Tibial artery (tissue), 4 donors: ENCODE measurements around the gene DENND11.

ENCODE experiments used
- DNase-seq, 2 donors: peaks; one replicate each; pipeline ENCODE4 v3.0.0-alpha.2; 2019
- H3K27ac ChIP-seq, 2 donors: fragments of 200-600 bp; sonication (generic) in 1 of 2; 1 replicate in 1 of 2; 2 replicates in 1 of 2; pipeline ENCODE4 v1.5.1; 2018 to 2019; ENCODE audit warnings: mild to moderate bottlenecking in 1 of 2
- H3K27me3 ChIP-seq, 2 donors: fragments of 200-600 bp; sonication (generic) in 1 of 2; one replicate each; pipeline versions ENCODE4 v1.5.1 to v1.6.0; 2016 to 2019
- H3K36me3 ChIP-seq, 3 donors: fragments of 200-600 bp; sonication (generic) in 2 of 3; one replicate each; pipeline ENCODE4 v1.5.1; 2016 to 2019; ENCODE audit warnings: mild to moderate bottlenecking in 2 of 3
- H3K4me1 ChIP-seq, 4 donors: fragments of 200-600 bp; sonication (generic) in 2 of 4; 1 replicate in 3 of 4; 2 replicates in 1 of 4; pipeline ENCODE4 v1.5.1; 2016 to 2019
- H3K4me3 ChIP-seq, 2 donors: fragments of 200-600 bp; sonication (generic) in 1 of 2; 1 replicate in 1 of 2; 2 replicates in 1 of 2; pipeline ENCODE4 v1.5.1; 2018 to 2019; ENCODE audit warnings: mild to moderate bottlenecking in 2 of 2
- H3K9me3 ChIP-seq, 3 donors: fragments of 200-600 bp; sonication (generic) in 1 of 3; one replicate each; pipeline ENCODE4 v1.5.1; 2016 to 2019
- intact Hi-C: fragments of 100-400 bp; cut with DNase I; formaldehyde crosslinking; loops from one replicate; pipeline ENCODE4 v1.15.0; 2023; ENCODE audit warnings: low total_unique reads
- TF ChIP-seq, protein P1 (sequence below), 2 experiments: fragments of 200-600 bp in 1 of 2; fragments of 450-650 bp in 1 of 2; IDR thresholded peaks; one replicate each; pipeline ENCODE4 v1.5.1; 2017 to 2019; ENCODE audit warnings: antibody characterized with exemption in 2 of 2, mild to moderate bottlenecking in 1 of 2, moderate library complexity in 1 of 2

Gene DENND11

DNA sequence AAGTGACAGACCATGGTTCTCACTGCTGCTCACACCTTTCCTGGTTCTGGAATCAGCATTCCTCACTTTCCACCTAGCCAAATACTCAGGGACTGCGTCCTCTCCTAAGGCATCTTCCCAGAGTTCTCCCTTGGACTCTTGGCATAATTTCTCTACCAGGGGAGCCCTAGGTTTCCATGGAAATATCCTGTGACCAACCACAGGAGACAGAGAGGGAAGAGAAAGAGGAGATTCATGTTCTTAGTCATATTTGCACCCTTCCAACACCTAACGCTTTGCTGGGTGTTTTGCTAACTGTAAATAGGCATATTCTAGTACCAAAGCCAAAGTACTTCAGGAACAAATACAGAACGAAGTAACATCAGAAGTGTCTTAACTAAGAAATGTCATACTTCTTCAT lies 28.6 kb downstream of the DENND11 start:
- H3K4me1 ChIP-seq: peaks cover 0 to 6% (median 0%) of the 10 kb centered on the region in 4 donors
- no peaks in the 10 kb centered on the region for H3K27me3 ChIP-seq
- TF ChIP-seq, protein P1, sequence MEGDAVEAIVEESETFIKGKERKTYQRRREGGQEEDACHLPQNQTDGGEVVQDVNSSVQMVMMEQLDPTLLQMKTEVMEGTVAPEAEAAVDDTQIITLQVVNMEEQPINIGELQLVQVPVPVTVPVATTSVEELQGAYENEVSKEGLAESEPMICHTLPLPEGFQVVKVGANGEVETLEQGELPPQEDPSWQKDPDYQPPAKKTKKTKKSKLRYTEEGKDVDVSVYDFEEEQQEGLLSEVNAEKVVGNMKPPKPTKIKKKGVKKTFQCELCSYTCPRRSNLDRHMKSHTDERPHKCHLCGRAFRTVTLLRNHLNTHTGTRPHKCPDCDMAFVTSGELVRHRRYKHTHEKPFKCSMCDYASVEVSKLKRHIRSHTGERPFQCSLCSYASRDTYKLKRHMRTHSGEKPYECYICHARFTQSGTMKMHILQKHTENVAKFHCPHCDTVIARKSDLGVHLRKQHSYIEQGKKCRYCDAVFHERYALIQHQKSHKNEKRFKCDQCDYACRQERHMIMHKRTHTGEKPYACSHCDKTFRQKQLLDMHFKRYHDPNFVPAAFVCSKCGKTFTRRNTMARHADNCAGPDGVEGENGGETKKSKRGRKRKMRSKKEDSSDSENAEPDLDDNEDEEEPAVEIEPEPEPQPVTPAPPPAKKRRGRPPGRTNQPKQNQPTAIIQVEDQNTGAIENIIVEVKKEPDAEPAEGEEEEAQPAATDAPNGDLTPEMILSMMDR (IDR thresholded peaks at IDR 0.05): no peak
- H3K4me3 ChIP-seq: no peak overlapping the region
- H3K36me3 ChIP-seq: peaks cover 19 to 41% (median 34%) of the 10 kb centered on the region in 3 donors
- DNase-seq: no peak
- no peak overlapping the region for H3K27ac ChIP-seq
- intact Hi-C loops: no loop called here
- no peaks in the 10 kb centered on the region for H3K9me3 ChIP-seq

DNA sequence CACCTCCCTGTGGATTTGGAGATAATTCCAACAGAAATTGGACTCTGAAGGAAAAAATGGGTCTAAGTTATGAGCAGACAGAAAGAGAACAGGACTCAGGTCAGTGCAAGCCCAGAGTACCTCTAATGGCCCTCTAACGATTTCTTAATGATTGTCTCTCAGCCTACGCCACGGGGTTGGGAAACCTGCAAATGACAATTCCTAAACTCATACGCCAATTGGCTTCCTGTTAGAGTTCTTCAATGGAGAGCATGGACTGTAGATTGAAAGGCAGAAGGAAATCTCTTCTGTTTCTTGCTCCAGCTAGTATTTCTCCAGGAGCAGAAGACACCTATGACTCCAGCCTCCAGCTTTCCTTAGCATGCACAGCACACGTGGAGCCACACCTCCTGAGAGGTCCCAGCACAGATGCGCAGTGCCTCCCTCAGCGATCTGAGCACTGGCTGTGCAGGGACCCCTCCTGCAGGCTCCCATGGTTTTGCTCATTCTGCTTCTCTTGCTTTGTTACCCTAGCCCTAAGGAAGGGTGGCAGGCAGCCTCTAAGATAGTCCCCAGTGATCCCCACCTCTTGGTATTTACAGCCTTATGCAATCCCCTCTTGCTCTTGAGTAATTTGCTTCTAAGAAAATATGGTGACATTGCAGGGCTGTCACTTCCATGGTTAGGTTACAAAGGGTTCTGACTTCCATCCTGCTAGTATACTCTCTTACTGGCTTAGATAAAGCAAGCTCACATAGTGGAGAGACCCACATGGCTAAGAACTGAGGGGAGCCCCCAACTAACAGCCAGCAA lies 30.1 kb downstream of the DENND11 start:
- no peak for DNase-seq
- TF ChIP-seq, protein P1 (IDR thresholded peaks at IDR 0.05): no peak
- H3K36me3 ChIP-seq: peaks cover 17 to 38% (median 27%) of the 10 kb centered on the region in 3 donors
- intact Hi-C loops: no loop called here
- no peak overlapping the region for H3K27ac ChIP-seq
- H3K27me3 ChIP-seq: no peaks in the 10 kb centered on the region
- H3K4me3 ChIP-seq: no peak overlapping the region
- H3K9me3 ChIP-seq: no peaks in the 10 kb centered on the region
- H3K4me1 ChIP-seq: peaks cover 0 to 6% (median 0%) of the 10 kb centered on the region in 4 donors

- H3K36me3 ChIP-seq: peaks cover 41 to 62% (median 46%) of the 10 kb centered on the region in 3 donors
- no peak overlapping the region for H3K4me3 ChIP-seq
- no peaks in the 10 kb centered on the region for H3K27me3 ChIP-seq
- intact Hi-C loops: no loop called here
- no peaks in the 10 kb centered on the region for H3K9me3 ChIP-seq
- no peak for DNase-seq
- H3K27ac ChIP-seq: no peak overlapping the region
- peaks cover 0 to under 1% (median 0%) of the 10 kb centered on the region in 4 donors for H3K4me1 ChIP-seq
- TF ChIP-seq, protein P1 (IDR thresholded peaks at IDR 0.05): no peak
Measured at GRCh38 chr7:141668853-141669252, 33.1 kb downstream of the DENND11 start.

DNA sequence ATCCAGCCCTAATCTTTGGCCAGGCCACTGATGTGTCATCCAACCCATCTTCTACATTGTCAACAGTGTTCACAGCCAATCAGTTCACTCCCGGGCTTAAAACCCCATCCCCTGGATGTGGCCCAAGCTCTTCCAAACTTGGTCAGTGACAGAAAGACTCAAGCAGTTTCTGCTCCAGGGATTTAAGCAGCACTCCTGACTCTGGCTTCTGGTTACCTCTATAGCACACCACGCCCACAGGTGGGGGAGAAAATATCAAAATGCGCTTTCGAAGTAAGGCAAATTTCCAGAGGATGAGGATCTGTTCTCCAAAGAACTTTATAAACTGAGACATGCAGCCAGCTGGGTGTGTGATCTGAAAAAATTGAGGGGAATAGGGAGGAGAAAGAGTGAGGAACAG lies 35.9 kb downstream of the DENND11 start:
- Histone ChIP-seq H3K4me3 (no peak overlapping the region), H3K27me3 (no peaks in the 10 kb centered on the region), H3K9me3 (no peaks in the 10 kb centered on the region), H3K27ac (no peak overlapping the region), H3K4me1 (peaks cover 0 to 6% (median 0%) of the 10 kb centered on the region in 4 donors), H3K36me3 (peaks cover 50 to 67% (median 53%) of the 10 kb centered on the region in 3 donors)
- intact Hi-C loops: no loop called here
- no peak for DNase-seq
- TF ChIP-seq, protein P1 (IDR thresholded peaks at IDR 0.05): no peak

- intact Hi-C loops: no loop called here
Measured at GRCh38 chr7:141665208-141666035, 36.5 kb downstream of the DENND11 start.

More at GRCh38 chr7:141665208-141666035, 36.5 kb downstream of the DENND11 start:
- peak in 1 of 2 donors; percentile 59 for DNase-seq
- Histone ChIP-seq H3K9me3 (no peaks in the 10 kb centered on the region), H3K36me3 (peaks cover 47 to 67% (median 56%) of the 10 kb centered on the region in 3 donors), H3K4me1 (peaks cover 0 to 6% (median 0%) of the 10 kb centered on the region in 4 donors), H3K27me3 (no peaks in the 10 kb centered on the region), H3K4me3 (no peak overlapping the region), H3K27ac (no peak overlapping the region)
- TF ChIP-seq, protein P1 (IDR thresholded peaks at IDR 0.05): no peak
